GM18909 (cell line): ENCODE data around the gene NFATC1.

ENCODE experiments used
- ATAC-seq: cut with Tn5 transposase; IDR thresholded peaks from one replicate; pipeline ENCODE4 v1.9.1; 2021; ENCODE audit warnings: mild to moderate bottlenecking; ENCODE audit not compliant: unreplicated experiment, poor library complexity

The NFATC1 gene

DNA sequence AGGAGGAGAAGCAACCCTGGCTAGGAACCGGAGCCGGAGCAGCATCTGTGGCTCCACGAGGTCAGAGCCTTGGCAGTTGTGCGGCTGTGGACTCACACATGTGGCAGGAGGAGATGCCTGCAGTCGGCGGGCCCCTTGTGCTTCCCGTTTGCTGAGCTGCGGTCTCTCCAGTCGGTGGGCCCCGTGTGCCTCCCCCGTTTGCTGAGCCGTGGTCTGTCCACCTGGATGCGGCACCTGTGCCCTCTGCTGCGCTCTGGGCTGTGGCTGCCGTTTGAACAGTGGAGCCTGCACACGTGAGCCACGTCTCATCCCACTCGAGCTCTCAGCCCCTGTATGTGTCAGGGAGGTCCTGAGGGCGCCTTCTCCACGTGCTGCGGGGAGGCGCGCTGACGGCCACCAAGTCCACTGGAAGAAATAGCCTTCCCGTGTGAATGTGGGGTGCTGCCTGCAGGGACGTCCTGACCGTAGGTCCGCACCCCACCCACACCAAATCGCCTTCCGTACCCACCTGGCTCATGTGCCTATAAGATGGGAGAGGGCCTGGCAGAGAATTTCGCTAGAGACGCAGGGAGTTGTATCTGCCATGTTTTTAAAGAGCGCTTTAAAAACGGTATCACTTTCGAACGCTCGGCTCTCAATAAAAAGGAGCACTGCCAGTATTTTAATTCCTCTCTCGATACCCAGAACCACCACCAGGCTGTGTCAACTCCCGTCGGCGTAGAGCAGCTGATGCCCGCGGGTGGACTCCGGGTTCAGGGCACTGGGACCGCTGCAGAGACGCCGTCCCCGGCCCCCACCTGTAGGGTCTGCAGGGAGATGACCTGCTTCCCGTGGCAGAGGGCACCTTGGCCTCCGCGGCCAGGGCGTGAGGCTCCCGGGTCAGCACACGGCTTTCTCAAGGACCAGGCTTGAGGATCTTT, 117.0 kb downstream of the NFATC1 start:
- ATAC-seq, result no peak

GRCh38 chr18:79513381-79514081, 117.8 kb downstream of the NFATC1 start:
- ATAC-seq, result no peak

DNA sequence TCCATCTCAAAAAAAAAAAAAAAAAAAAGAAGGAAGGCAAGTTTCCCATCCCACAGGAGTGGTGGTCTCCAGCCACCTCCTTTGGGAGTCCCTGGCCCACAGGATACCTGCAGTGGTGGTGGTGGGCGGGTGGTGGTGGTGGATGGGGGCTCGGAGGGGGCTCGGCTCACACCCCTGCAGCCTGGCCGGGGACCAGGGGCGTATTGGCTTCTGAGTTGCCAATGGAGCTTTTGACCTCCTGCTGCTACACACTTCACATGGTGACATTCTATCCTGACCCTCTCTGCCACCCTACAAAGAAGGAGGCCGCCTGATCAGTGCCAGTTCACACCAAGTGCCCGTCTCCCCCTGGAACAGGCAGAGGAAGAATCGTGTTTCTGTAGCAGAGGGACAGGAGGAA, 119.6 kb downstream of the NFATC1 start:
- ATAC-seq, result no peak

GRCh38 chr18:79515944-79516351, 120.2 kb downstream of the NFATC1 start:
- no peak for ATAC-seq

DNA sequence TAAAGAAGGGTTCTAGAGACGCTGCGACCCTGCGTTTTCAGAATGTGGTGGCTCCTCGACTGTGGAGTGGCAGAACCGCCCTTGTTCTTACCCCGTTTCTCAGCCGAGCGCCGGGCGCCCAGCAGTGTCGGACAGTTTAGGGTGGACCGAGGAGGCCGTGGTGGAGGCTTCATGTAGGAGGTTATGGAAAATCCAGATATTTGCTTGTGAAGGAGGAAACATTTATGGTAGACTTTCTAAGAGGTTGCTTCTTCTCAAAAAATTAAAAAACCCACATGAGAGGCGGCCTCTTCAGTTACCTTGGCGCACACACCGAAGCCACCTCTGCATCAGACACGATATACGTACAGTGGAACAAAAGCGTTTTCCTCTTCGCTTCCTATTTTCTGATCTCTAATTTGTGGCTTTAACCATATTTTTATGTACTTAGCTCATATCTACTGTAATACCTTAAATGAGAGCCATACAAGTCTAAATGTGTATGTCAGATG, 120.8 kb downstream of the NFATC1 start:
- no peak for ATAC-seq

GRCh38 chr18:79517341-79517740, 121.6 kb downstream of the NFATC1 start:
- no peak for ATAC-seq

GRCh38 chr18:79518028-79518682, 122.4 kb downstream of the NFATC1 start:
- ATAC-seq, result no peak

DNA sequence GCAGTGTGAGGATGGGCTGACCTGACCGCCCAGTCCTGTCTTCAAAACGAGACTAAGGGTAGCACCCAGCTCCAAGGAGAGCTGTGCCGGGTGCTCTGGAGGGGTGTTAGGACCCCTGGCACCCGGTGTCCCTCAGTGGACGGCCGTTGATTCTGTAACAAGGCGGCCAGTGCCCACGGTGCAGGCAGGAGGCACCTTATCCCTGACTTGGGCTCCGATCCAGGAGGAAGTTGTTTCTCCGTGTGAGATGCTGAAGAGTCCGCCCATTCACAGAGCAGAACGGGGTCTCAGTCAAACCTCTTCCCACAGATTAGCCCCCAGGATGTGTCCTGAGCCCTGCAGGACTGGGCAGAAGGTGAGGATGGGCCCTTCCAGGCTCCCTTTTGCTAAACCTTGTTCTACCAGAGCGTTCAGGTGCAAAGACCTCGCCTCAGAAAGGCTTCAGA, 123.0 kb downstream of the NFATC1 start:
- ATAC-seq, result no peak

- ATAC-seq, result no peak
Measured at GRCh38 chr18:79519751-79520477, 124.2 kb downstream of the NFATC1 start.

GRCh38 chr18:79520478-79521390, 125.0 kb downstream of the NFATC1 start:
- no peak for ATAC-seq

DNA sequence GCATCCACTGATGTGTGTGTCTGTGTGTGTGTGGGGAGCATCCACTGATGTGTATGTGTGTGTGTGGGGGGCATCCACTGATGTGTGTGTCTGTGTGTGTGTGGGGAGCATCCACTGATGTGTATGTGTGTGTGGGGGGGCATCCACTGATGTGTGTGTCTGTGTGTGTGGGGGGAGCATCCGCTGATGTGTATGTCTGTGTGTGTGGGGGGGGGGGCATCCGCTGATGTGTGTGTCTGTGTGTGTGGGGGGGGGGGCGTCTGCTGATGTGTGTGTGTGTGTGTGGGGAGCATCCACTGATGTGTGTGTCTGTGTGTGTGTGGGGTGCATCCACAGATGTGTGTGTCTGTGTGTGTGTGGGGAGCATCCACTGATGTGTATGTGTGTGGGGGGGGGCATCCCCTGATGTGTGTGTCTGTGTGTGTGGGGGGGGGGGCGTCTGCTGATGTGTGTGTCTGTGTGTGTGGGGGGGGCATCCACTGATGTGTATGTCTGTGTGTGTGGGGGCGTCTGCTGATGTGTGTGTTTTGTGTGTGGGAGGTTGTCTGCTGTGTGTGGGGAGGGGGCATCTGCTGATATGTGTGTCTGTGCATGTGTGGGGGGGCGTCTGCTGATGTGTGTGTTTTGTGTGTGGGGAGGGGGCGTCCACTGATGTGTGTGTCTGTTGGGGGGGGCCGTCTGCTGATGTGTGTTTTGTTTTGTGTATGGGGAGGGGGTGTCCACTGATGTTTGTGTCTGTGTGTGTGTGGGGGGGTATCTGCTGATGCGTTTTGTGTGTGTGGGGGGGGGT, 125.9 kb downstream of the NFATC1 start:
- ATAC-seq, result no peak

DNA sequence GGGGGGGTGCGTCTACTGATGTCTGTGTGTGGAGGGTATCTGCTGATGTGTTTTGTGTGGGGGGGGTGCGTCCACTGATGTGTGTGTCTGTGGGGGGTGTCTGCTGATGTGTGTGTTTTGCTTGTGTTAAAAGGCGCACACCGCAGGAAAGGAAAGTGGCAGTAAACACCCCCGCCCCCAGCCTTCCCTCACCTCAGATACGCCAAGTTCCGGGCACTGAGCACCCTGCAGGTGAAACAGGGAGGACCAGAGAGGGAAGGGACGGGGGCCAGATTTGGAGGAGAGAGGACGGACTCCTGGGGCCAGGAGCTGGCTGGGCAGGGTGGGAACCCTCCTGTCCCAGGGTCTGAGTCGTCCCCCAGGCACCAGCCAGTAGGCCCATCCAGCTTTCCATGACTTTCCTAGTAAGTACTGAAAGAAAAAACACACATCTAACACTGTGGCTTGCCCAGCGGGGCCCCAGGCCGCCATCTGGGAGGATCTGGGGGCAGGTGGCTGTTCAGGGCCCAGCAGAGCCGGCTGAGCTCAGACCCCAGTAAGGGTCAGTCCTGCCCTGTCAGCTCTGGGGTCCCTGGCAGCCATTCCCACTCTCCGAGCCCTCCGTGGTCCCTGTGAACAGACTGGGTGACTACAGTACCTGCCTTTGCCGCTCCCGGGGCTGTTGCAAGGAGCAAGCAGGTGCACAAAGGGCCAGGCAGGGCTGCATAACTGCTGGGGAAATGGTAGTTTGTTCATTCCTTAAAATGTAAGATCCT, 126.9 kb downstream of the NFATC1 start:
- ATAC-seq, result peak; percentile 7

GRCh38 chr18:79523206-79523735, 127.5 kb downstream of the NFATC1 start:
- ATAC-seq, result peak; percentile 39

- peak; percentile 73 for ATAC-seq
Measured at GRCh38 chr18:79523736-79524180, 128.0 kb downstream of the NFATC1 start.

DNA sequence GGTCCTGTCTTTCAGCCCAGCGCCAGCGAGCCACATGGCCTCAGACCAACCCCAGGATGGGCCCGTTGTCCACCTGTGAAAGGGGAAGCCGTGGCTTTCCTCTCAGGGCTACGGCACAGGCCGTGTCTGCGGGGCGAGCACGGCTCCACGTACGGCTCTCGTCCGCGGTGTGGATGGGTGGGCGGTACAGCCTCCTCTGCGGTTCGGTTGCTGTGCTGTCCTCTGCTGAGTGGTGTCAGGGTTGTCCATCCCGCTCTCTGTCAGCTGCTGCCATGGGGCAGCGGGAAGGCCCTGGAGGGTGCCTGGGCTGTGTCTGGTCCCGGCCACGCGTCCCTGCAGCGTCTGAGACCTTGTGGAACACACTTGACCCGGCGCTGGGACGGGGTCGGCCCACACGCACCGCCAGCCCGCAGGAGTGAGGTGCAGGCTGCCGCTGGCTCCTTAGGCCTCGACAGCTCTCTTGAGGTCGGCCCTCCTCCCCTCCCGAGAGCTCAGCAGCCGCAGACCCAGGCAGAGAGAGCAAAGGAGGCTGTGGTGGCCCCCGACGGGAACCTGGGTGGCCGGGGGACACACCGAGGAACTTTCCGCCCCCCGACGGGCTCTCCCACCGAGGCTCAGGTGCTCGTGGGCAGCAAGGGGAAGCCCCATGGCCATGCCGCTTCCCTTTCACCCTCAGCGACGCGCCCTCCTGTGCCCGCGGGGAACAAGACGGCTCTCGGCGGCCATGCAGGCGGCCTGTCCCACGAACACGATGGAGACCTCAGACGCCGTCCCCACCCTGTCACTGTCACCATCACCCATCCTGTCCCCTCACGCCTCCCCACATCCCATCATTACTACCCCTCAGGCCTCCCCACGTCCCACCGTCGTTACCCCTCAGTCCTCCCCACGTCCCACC, 128.7 kb downstream of the NFATC1 start:
- peak; percentile 34 for ATAC-seq
